Cardiac fibroblast (primary cell): ENCODE data around the gene PTGES2.

ENCODE experiments used
- DNase-seq, 2 donors: peaks; one replicate each; pipeline versions ENCODE4 v3.0.0 to v3.0.0-alpha.2; 2010; ENCODE audit warnings: low read depth in 2 of 2
- H3K4me3 ChIP-seq, 2 donors: replicated peaks in 1 of 2; 1 replicate in 1 of 2; 2 replicates in 1 of 2; pipeline ENCODE4 v1.5.1; 2011; ENCODE audit warnings: low read depth in 2 of 2, low read length in 2 of 2, mild to moderate bottlenecking in 2 of 2, moderate library complexity in 1 of 2
- CTCF ChIP-seq: IDR thresholded peaks from one replicate; pipeline ENCODE4 v1.5.1; 2011; ENCODE audit warnings: low read depth, mild to moderate bottlenecking, low read length, inconsistent platforms

Gene PTGES2

GRCh38 chr9:128094950-128095544, 32.5 kb downstream of the PTGES2 start:
- no peak overlapping the region for H3K4me3 ChIP-seq
- no peak for DNase-seq
- TF ChIP-seq CTCF: no peak

GRCh38 chr9:128094166-128094949, 33.2 kb downstream of the PTGES2 start:
- peak overlapping the region in 1 of 2 donors; percentile 22 for H3K4me3 ChIP-seq
- peak; percentile 99 for DNase-seq
- no peak for TF ChIP-seq CTCF

GRCh38 chr9:128093011-128093410, 34.5 kb downstream of the PTGES2 start:
- H3K4me3 ChIP-seq: no peak overlapping the region
- DNase-seq: no peak
- TF ChIP-seq CTCF: no peak

GRCh38 chr9:128092199-128092977, 35.1 kb downstream of the PTGES2 start:
- no peak for DNase-seq
- TF ChIP-seq CTCF: no peak
- H3K4me3 ChIP-seq: peak overlapping the region in 1 of 2 donors; percentile 41

GRCh38 chr9:128091571-128091970, 36.0 kb downstream of the PTGES2 start:
- TF ChIP-seq CTCF: no peak
- H3K4me3 ChIP-seq: peak overlapping the region; percentile 30 to 41
- DNase-seq: no peak

- H3K4me3 ChIP-seq: peak overlapping the region; percentile 30 to 41
- peak; percentile 79 to 94 for DNase-seq
- TF ChIP-seq CTCF: no peak
Observed at GRCh38 chr9:128091144-128091543, 36.4 kb downstream of the PTGES2 start.
